Smooth muscle cell (in vitro differentiated cells): ENCODE data around the gene GBP4. TPM values are rescaled to one million over a fixed set of nuclear protein-coding genes. Genes with fewer than 3 reads are reported as not detected.
A peak's percentile ranks its signal among the peaks of the same experiment; 100 is the strongest.
"Not testable (repeated sequence)": the region's sequence is repeated elsewhere in the genome, so short reads cannot be mapped to it uniquely, and the experiment has no call there.

Source experiments
- DNase-seq: peaks from one replicate; lab custom pipeline; 2025; ENCODE audit not compliant: unreplicated experiment; lab: John Stamatoyannopoulos, UW
- H2AFZ ChIP-seq: fragments of 200-600 bp; sonication (generic); 2 replicates; pipeline ENCODE4 v1.6.0; 2016; ENCODE audit warnings: antibody characterized with exemption, low read depth, mild to moderate bottlenecking
- H3F3A ChIP-seq: fragments of 200-600 bp; sonication (generic); 2 replicates; pipeline ENCODE4 v1.6.0; 2017; ENCODE audit warnings: antibody characterized with exemption, low read depth
- H3K27ac ChIP-seq: fragments of 200-600 bp; sonication (generic); 2 replicates; pipeline ENCODE4 v1.5.1; 2016; ENCODE audit warnings: low read depth, mild to moderate bottlenecking
- H3K27me3 ChIP-seq: fragments of 200-600 bp; sonication (generic); 2 replicates; pipeline ENCODE4 v1.6.1; 2016; ENCODE audit warnings: low read depth, mild to moderate bottlenecking
- H3K36me3 ChIP-seq: fragments of 200-600 bp; sonication (generic); 2 replicates; pipeline ENCODE4 v1.5.1; 2016; ENCODE audit warnings: low read depth
- H3K4me1 ChIP-seq: fragments of 200-600 bp; sonication (generic); 2 replicates; pipeline ENCODE4 v1.5.1; 2016; ENCODE audit warnings: low read depth
- H3K4me2 ChIP-seq: fragments of 200-600 bp; sonication (generic); 2 replicates; pipeline ENCODE4 v1.6.0; 2016; ENCODE audit warnings: mild to moderate bottlenecking
- H3K4me3 ChIP-seq: fragments of 200-600 bp; sonication (generic); 2 replicates; pipeline ENCODE4 v1.5.1; 2016; ENCODE audit warnings: mild to moderate bottlenecking
- H3K79me2 ChIP-seq: fragments of 200-600 bp; sonication (generic); 2 replicates; pipeline ENCODE4 v1.6.0; 2016; ENCODE audit warnings: low read depth, mild to moderate bottlenecking
- H3K9ac ChIP-seq: fragments of 200-600 bp; sonication (generic); 2 replicates; pipeline ENCODE4 v1.6.0; 2016; ENCODE audit warnings: low read depth
- H3K9me3 ChIP-seq: fragments of 200-600 bp; sonication (generic); replicated peaks from 2 replicates; pipeline ENCODE4 v1.5.1; 2016; ENCODE audit warnings: low read depth
- H4K20me1 ChIP-seq: fragments of 200-600 bp; sonication (generic); 2 replicates; pipeline ENCODE4 v1.6.0; 2016; ENCODE audit warnings: low read depth
- CTCF ChIP-seq: fragments of 200-600 bp; sonication (generic); IDR thresholded peaks from 2 replicates; pipeline ENCODE4 v1.5.1; 2017; ENCODE audit warnings: borderline replicate concordance, mild to moderate bottlenecking, antibody characterized with exemption; ENCODE audit not compliant: insufficient read depth, poor library complexity, severe bottlenecking
- WGBS: methylation state at CpG from one replicate; pipeline ENCODE4 v1.1.7; 2016; ENCODE audit warnings: low lambda C conversion rate; 5-methylcytosine and 5-hydroxymethylcytosine counted together
- polyA plus RNA-seq: library from polyadenylated mRNA; unstranded; fragments of >200 nt; fragmentation: Nextera tagmentation; extraction: Ambion mirVana; gene quantifications from 2 replicates; pipeline ENCODE4 v1.2.1, GENCODE V29; 2016
- total RNA-seq: library from RNA; depleted of rRNA; stranded (reverse); fragments of >200 nt; gene quantifications from 2 replicates; pipeline ENCODE4 v1.2.3, GENCODE V29; 2014

GBP4 gene, protein sequence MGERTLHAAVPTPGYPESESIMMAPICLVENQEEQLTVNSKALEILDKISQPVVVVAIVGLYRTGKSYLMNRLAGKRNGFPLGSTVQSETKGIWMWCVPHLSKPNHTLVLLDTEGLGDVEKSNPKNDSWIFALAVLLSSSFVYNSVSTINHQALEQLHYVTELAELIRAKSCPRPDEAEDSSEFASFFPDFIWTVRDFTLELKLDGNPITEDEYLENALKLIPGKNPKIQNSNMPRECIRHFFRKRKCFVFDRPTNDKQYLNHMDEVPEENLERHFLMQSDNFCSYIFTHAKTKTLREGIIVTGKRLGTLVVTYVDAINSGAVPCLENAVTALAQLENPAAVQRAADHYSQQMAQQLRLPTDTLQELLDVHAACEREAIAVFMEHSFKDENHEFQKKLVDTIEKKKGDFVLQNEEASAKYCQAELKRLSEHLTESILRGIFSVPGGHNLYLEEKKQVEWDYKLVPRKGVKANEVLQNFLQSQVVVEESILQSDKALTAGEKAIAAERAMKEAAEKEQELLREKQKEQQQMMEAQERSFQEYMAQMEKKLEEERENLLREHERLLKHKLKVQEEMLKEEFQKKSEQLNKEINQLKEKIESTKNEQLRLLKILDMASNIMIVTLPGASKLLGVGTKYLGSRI
- total RNA-seq = 0.31 and 2.5 TPM in 2 replicates
- polyA plus RNA-seq = 0.11 and 1.5 TPM in 2 replicates

GRCh38 chr1:89198491-89199072 is at the start of gene GBP4:
GBP4 (minus strand) TSS chr1:89198942; CDS start chr1:89198834, 108 bp downstream.
- no peak for DNase-seq
- no peak within 1 kb of the TSS for H3K9ac ChIP-seq
- H3K4me2 ChIP-seq = peak within 1 kb of the TSS; percentile 76
- peaks cover 9% of the 10 kb centered on the region for H3F3A ChIP-seq
- H3K27me3 ChIP-seq = no peaks in the 10 kb centered on the region
- H2AFZ ChIP-seq = peak within 1 kb of the TSS; percentile 82
- WGBS = 67% methylated on average over 21 of the region's 21 CpGs
- H4K20me1 ChIP-seq = no peaks in the 10 kb centered on the region
- no peak within 1 kb of the TSS for H3K27ac ChIP-seq
- H3K9me3 ChIP-seq = no peaks in the 10 kb centered on the region
- no peaks in the 10 kb centered on the region for H3K36me3 ChIP-seq
- H3K4me3 ChIP-seq = peak within 1 kb of the TSS; percentile 35
- no peaks in the 10 kb centered on the region for H3K79me2 ChIP-seq
- no peak for TF ChIP-seq CTCF
- no peaks in the 10 kb centered on the region for H3K4me1 ChIP-seq

DNA sequence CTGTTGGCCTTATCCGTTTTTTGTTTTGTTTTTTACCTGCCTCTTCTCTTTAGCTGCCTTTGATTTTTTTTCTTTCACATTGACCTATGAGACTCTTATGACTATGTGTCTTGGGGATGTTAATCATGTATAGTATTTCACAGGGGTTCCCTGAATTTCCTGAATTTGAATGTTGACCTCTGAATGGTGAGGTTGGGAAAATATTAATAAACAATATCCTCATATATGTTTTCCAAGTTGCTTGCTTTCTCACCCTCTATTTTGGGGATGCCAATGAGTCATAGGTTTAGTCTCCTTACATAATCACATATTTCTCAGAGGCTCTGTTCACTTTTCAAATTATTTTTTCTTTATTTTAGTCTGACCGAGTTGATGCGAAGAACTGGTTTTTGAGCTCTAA is 44.3 kb upstream of the GBP4 start:
- TF ChIP-seq CTCF = no peak
- H2AFZ ChIP-seq = no peak overlapping the region
- H3K4me3 ChIP-seq = no peak overlapping the region
- no peaks in the 10 kb centered on the region for H3K27me3 ChIP-seq
- no peaks in the 10 kb centered on the region for H3K9me3 ChIP-seq
- no peaks in the 10 kb centered on the region for H3K36me3 ChIP-seq
- no peaks in the 10 kb centered on the region for H3K79me2 ChIP-seq
- no peak overlapping the region for H3K4me2 ChIP-seq
- H3K27ac ChIP-seq = no peak overlapping the region
- no peaks in the 10 kb centered on the region for H3K4me1 ChIP-seq
- H3K9ac ChIP-seq = no peak overlapping the region
- 90% methylated on average over 3 of the region's 3 CpGs for WGBS
- no peak for DNase-seq
- H4K20me1 ChIP-seq = no peaks in the 10 kb centered on the region
- no peaks in the 10 kb centered on the region for H3F3A ChIP-seq

DNA sequence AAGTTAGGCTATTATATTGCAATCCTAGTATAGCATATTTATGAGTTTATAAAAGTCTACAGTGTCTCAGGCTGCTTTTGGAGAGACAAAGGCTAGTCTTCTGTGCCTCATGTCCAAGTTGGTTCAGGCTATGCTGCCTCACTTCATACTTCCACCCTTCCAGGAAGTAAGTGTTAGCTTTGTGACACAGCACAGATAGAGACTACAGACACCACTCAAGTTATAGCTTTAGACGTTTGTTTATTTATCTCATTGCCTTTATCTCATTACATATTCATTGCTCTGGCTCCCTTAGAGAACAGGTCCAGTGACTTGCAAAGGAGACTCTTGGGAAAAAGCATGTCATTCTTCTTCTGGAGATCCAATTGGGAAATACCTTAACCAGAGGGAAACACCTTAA is 22.6 kb upstream of the GBP4 start:
- no peak for DNase-seq
- Histone ChIP-seq H2AFZ (no peak overlapping the region), H3K79me2 (no peaks in the 10 kb centered on the region), H3K36me3 (no peaks in the 10 kb centered on the region), H3F3A (no peaks in the 10 kb centered on the region), H3K4me2 (no peak overlapping the region), H3K4me1 (peaks cover 6% of the 10 kb centered on the region), H3K4me3 (no peak overlapping the region), H4K20me1 (no peaks in the 10 kb centered on the region), H3K27me3 (no peaks in the 10 kb centered on the region), H3K9ac (no peak overlapping the region), H3K27ac (no peak overlapping the region), H3K9me3 (no peaks in the 10 kb centered on the region)
- 17% methylated on average over 1 of the region's 1 CpG for WGBS
- no peak for TF ChIP-seq CTCF

DNA sequence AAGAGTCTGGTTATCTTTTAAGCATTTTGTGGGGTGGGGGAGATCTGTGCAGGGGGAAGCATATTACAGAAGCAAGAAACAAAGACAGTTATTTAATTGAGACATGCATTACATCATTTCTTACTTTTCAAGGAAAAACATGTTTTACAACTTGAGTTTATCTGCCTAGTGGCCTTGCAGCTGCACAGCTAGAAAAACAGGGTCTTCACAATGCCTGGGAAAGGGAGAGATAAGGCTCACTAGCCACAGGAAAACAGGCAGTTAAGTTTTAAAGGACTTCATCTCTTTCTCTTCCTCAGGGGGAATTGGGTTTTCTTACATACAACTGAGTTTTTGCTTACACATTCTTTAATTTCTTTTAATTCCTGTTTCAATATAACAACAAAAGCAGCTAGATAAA is 21.1 kb upstream of the GBP4 start:
- Histone ChIP-seq H3K27ac (peak overlapping the region; percentile 28), H2AFZ (peak overlapping the region; percentile 78), H3K4me2 (peak overlapping the region; percentile 27)
- H3K79me2 ChIP-seq, H4K20me1 ChIP-seq, H3F3A ChIP-seq, H3K36me3 ChIP-seq, H3K9me3 ChIP-seq, H3K9ac ChIP-seq, H3K4me3 ChIP-seq, H3K27me3 ChIP-seq, DNase-seq, H3K4me1 ChIP-seq: not testable (repeated sequence)

- H3K27me3 ChIP-seq = not testable (repeated sequence)
Measured at GRCh38 chr1:89218941-89219340, 20.2 kb upstream of the GBP4 start.

More at GRCh38 chr1:89218941-89219340, 20.2 kb upstream of the GBP4 start:
- H3K36me3 ChIP-seq, H3K79me2 ChIP-seq, H3K27ac ChIP-seq, H3K4me3 ChIP-seq, H3K4me2 ChIP-seq, H3K9ac ChIP-seq, DNase-seq, H3K4me1 ChIP-seq, H4K20me1 ChIP-seq, H3F3A ChIP-seq, H2AFZ ChIP-seq, H3K9me3 ChIP-seq: not testable (repeated sequence)
- 94% methylated on average over 3 of the region's 3 CpGs for WGBS
